ENCODE data around the gene SLC2A9.

SLC2A9 gene

DNA sequence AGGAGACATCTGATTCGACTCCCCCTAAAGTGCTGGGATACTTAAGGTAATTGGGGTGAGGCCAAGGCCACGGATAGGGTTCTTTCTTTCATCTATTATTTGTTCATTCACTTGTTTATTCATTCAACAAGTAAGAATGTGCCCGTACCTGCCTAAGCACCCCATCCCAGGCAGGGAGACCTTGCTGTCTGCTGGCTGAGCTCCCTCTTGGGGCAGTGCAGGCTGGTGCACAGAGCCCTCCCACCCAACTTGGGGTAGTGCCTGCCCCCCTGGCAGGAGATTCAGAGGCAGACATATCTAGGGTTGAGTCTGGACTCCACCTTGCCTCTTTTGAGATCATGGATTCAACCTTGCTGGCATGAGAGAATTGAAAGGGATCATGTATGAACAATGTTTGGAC, 144.2 kb downstream of the SLC2A9 start:
- no peak for ATAC-seq

GRCh38 chr4:9875516-9875915, 145.8 kb downstream of the SLC2A9 start:
- TF ChIP-seq, protein P1, sequence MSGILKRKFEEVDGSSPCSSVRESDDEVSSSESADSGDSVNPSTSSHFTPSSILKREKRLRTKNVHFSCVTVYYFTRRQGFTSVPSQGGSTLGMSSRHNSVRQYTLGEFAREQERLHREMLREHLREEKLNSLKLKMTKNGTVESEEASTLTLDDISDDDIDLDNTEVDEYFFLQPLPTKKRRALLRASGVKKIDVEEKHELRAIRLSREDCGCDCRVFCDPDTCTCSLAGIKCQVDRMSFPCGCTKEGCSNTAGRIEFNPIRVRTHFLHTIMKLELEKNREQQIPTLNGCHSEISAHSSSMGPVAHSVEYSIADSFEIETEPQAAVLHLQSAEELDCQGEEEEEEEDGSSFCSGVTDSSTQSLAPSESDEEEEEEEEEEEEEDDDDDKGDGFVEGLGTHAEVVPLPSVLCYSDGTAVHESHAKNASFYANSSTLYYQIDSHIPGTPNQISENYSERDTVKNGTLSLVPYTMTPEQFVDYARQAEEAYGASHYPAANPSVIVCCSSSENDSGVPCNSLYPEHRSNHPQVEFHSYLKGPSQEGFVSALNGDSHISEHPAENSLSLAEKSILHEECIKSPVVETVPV (CRISPR knock-in tag; IDR thresholded peaks at IDR 0.05): no peak
- TF ChIP-seq ZFP30 (CRISPR knock-in tag; IDR thresholded peaks at IDR 0.05) (no peak), ZNF565 (CRISPR knock-in tag; conservative IDR thresholded peaks at IDR 0.05; ENCODE audit: low read depth) (no peak), PPARA (CRISPR knock-in tag; IDR thresholded peaks at IDR 0.05; ENCODE audit: borderline replicate concordance) (no peak), TCF4 (CRISPR knock-in tag; IDR thresholded peaks at IDR 0.05; ENCODE audit: borderline replicate concordance) (no peak), ZNF70 (CRISPR knock-in tag; IDR thresholded peaks at IDR 0.05) (no peak), RARB (CRISPR knock-in tag; IDR thresholded peaks at IDR 0.05) (no peak), BACH2 (CRISPR knock-in tag; IDR thresholded peaks at IDR 0.05; ENCODE audit: borderline replicate concordance) (no peak), ISL1 (CRISPR knock-in tag; IDR thresholded peaks at IDR 0.05) (no peak), ARNTL (CRISPR knock-in tag; IDR thresholded peaks at IDR 0.05; ENCODE audit: borderline replicate concordance, low read depth) (no peak), PATZ1 (CRISPR knock-in tag; IDR thresholded peaks at IDR 0.05; ENCODE audit: borderline replicate concordance) (no peak), ZNF8 (CRISPR knock-in tag; IDR thresholded peaks at IDR 0.05) (no peak), CREB5 (CRISPR knock-in tag; IDR thresholded peaks at IDR 0.05; ENCODE audit: low read depth) (no peak), TOX (CRISPR knock-in tag; IDR thresholded peaks at IDR 0.05; ENCODE audit: borderline replicate concordance) (no peak), SNAI2 (CRISPR knock-in tag; IDR thresholded peaks at IDR 0.05) (no peak)
- TF ChIP-seq, protein P2, sequence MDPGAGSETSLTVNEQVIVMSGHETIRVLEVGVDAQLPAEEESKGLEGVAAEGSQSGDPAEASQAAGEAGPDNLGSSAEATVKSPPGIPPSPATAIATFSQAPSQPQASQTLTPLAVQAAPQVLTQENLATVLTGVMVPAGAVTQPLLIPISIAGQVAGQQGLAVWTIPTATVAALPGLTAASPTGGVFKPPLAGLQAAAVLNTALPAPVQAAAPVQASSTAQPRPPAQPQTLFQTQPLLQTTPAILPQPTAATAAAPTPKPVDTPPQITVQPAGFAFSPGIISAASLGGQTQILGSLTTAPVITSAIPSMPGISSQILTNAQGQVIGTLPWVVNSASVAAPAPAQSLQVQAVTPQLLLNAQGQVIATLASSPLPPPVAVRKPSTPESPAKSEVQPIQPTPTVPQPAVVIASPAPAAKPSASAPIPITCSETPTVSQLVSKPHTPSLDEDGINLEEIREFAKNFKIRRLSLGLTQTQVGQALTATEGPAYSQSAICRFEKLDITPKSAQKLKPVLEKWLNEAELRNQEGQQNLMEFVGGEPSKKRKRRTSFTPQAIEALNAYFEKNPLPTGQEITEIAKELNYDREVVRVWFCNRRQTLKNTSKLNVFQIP (CRISPR knock-in tag; IDR thresholded peaks at IDR 0.05; ENCODE audit: borderline replicate concordance, low read depth): no peak
- ATAC-seq: no peak

More for the DNA sequence above, 144.2 kb downstream of the SLC2A9 start:
- TF ChIP-seq ZNF565 (CRISPR knock-in tag; conservative IDR thresholded peaks at IDR 0.05; ENCODE audit: low read depth): no peak
- no peak for TF ChIP-seq ZFP30 (CRISPR knock-in tag; IDR thresholded peaks at IDR 0.05)
- no peak for TF ChIP-seq PPARA (CRISPR knock-in tag; IDR thresholded peaks at IDR 0.05; ENCODE audit: borderline replicate concordance)
- TF ChIP-seq TCF4 (CRISPR knock-in tag; IDR thresholded peaks at IDR 0.05; ENCODE audit: borderline replicate concordance): no peak
- TF ChIP-seq RARB (CRISPR knock-in tag; IDR thresholded peaks at IDR 0.05): no peak

GRCh38 chr4:9874385-9874784, 146.9 kb downstream of the SLC2A9 start:
- ATAC-seq: no peak

More at GRCh38 chr4:9874385-9874784, 146.9 kb downstream of the SLC2A9 start:
- TF ChIP-seq CREB5 (CRISPR knock-in tag; IDR thresholded peaks at IDR 0.05; ENCODE audit: low read depth) (no peak), ARNTL (CRISPR knock-in tag; IDR thresholded peaks at IDR 0.05; ENCODE audit: borderline replicate concordance, low read depth) (no peak), RARB (CRISPR knock-in tag; IDR thresholded peaks at IDR 0.05) (no peak), ZFP3 (CRISPR knock-in tag; IDR thresholded peaks at IDR 0.05) (no peak), SNAI2 (CRISPR knock-in tag; IDR thresholded peaks at IDR 0.05) (no peak), ZNF565 (CRISPR knock-in tag; conservative IDR thresholded peaks at IDR 0.05; ENCODE audit: low read depth) (no peak), PATZ1 (CRISPR knock-in tag; IDR thresholded peaks at IDR 0.05; ENCODE audit: borderline replicate concordance) (no peak), ESRRG (CRISPR knock-in tag; IDR thresholded peaks at IDR 0.05) (no peak), CSDC2 (CRISPR knock-in tag; IDR thresholded peaks at IDR 0.05) (no peak), ZNF70 (CRISPR knock-in tag; IDR thresholded peaks at IDR 0.05) (no peak)
- TF ChIP-seq, protein P1 (CRISPR knock-in tag; IDR thresholded peaks at IDR 0.05): no peak
